ENCODE measurements around the gene RNFT1.
"Not testable (repeated sequence)": the region's sequence is repeated elsewhere in the genome, so short reads cannot be mapped to it uniquely, and the experiment has no call there.

The RNFT1 gene

GRCh38 chr17:59964482-59965328 is at the start of gene RNFT1:
Gene RNFT1 (minus strand): TSS chr17:59964740. CDS start chr17:59964663, 77 bp downstream.
- DNase-seq (ENCODE audit: low read depth in 1 of 2, low spot score in 1 of 2): peak; percentile 82 to 84

- not testable (repeated sequence) for DNase-seq (ENCODE audit: low read depth in 1 of 2, low spot score in 1 of 2)
Measured at GRCh38 chr17:60009326-60009725, 44.8 kb upstream of the RNFT1 start.

DNA sequence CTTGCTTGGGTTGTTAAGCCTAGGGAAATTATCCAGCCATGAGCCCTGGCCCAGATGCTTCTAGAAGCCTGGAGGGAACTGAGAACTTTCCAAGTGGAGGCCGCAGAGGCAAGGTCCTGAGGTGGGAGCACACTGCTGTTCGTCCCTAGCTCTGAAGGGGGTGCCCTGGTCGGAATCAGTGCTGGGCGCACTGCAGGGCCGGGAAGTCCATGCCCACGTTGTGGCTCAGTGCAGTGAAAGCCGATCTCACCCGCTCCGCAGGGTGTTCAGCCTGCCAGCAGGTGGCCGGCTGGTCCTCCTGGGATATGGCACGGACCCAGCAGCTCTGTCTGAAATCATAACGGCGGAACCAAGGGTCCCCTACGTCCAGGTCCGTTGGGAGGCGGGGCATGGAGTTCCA is 43.8 kb upstream of the RNFT1 start:
- DNase-seq (ENCODE audit: low read depth in 1 of 2, low spot score in 1 of 2): not testable (repeated sequence)

- no peak for DNase-seq (ENCODE audit: low read depth in 1 of 2, low spot score in 1 of 2)
Measured at GRCh38 chr17:60006160-60006559, 41.6 kb upstream of the RNFT1 start.

- not testable (repeated sequence) for DNase-seq (ENCODE audit: low read depth in 1 of 2, low spot score in 1 of 2)
Measured at GRCh38 chr17:60004561-60004960, 40.0 kb upstream of the RNFT1 start.

GRCh38 chr17:60002405-60002804 is 37.9 kb upstream of the RNFT1 start:
- DNase-seq (ENCODE audit: low read depth in 1 of 2, low spot score in 1 of 2): not testable (repeated sequence)

GRCh38 chr17:59996608-59997007 is 32.1 kb upstream of the RNFT1 start:
- not testable (repeated sequence) for DNase-seq (ENCODE audit: low read depth in 1 of 2, low spot score in 1 of 2)

DNA sequence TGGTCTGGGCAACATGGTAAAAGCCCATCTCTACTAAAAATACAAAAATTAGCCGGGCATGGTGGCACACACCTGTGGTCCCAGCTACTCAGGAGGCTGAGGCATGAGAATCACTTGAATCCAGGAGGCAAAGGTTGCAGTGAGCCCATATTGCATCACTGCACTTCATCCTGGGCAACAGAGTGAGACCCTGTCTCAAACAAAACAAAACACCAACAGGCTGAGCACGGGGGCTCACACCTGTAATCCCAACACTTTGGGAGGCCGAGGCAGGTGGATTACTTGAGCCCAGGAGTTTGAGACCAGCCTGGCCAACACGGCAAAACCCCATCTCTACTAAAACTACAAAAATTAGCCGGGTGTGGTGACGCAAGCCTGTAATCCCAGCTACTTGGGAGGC is 10.6 kb upstream of the RNFT1 start:
- not testable (repeated sequence) for DNase-seq (ENCODE audit: low read depth in 1 of 2, low spot score in 1 of 2)

DNA sequence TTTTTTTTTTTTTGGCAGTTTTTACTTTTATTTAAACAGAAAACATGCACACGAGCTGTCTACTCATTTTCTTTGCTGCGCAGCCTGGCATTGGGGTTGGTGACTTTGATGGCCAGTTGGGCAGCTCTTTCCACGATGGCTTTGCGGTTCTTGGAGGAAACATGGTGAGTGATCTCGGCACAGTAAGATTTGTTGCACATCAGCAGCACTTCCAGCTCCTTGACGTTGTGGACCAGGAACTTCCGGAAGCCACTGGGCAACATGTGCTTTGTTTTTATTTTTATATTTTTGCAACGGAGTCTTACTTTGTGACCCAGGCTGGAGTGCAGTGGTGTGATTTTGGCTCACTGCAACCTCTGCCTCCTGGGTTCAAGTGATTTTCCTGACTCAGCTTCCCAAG is 8.9 kb upstream of the RNFT1 start:
- not testable (repeated sequence) for DNase-seq (ENCODE audit: low read depth in 1 of 2, low spot score in 1 of 2)

DNA sequence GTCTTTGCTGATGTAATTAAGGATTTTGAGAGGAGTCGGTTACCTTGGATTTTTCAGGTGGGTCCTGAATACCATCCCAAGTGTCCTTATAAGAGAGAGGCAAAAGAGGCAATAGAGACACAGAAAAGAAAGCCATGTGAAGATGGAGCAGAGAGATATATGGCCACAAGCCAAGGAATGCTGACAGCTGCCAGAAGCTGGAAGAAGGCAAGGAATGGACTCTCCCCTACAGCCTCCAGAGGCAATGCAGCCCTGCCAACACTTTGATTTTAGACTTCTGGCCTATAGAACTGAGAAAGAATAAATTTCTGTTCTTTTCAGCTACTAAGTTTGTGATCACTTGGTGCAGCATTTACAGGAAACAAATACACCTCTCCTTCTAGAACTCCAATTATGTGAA is 8.2 kb upstream of the RNFT1 start:
- no peak for DNase-seq (ENCODE audit: low read depth in 1 of 2, low spot score in 1 of 2)

DNA sequence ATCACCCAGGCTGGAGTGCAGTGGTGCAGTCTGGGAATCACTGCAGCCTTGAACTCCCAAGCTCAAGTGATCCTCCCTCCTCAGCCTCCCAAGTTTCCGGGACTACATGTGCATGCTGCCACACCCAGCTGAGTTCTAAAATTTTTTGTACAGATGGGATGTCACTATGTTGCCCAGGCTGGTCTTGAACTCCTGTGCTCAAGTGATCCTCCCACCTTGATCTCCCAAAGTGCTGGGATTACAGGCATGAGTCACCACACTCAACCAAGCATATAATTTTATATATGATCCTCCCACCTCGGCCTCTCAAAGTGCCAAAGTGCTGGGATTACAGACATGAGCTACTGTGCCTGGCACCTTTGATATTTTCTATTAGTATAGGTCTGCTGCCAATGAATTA is 7.2 kb upstream of the RNFT1 start:
- DNase-seq (ENCODE audit: low read depth in 1 of 2, low spot score in 1 of 2): not testable (repeated sequence)

GRCh38 chr17:59963738-59964481 is 630 bp downstream of the RNFT1 start:
- peak; percentile 15 to 38 for DNase-seq (ENCODE audit: low read depth in 1 of 2, low spot score in 1 of 2)

- no peak for DNase-seq (ENCODE audit: low read depth in 1 of 2, low spot score in 1 of 2)
Measured at GRCh38 chr17:59962739-59963318, 1.7 kb downstream of the RNFT1 start.

DNA sequence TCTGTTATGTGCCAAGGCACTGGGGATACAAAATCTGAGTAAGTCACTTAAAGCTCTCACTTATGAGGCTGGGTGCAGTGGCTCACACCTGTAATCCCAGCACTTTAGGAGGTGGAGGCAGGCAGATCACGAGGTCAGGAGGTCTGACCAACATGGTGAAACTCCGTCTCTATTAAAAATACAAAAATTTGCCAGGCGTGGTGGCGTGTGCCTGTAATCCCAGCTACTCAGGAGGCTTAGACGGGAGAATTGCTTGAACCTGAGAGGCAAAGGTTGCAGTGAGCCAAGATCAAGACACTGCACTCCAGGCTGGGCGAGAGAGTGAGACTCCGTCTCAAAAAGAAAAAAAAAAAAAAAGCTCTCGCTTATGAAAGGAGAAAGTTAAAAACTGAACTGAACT is 5.0 kb downstream of the RNFT1 start:
- not testable (repeated sequence) for DNase-seq (ENCODE audit: low read depth in 1 of 2, low spot score in 1 of 2)

- no peak for DNase-seq (ENCODE audit: low read depth in 1 of 2, low spot score in 1 of 2)
Measured at GRCh38 chr17:59954856-59955255, 9.7 kb downstream of the RNFT1 start.

- DNase-seq (ENCODE audit: low read depth in 1 of 2, low spot score in 1 of 2): no peak
Measured at GRCh38 chr17:59950049-59950448, 14.5 kb downstream of the RNFT1 start.

GRCh38 chr17:59947310-59947709 is 17.2 kb downstream of the RNFT1 start:
- DNase-seq (ENCODE audit: low read depth in 1 of 2, low spot score in 1 of 2): not testable (repeated sequence)

DNA sequence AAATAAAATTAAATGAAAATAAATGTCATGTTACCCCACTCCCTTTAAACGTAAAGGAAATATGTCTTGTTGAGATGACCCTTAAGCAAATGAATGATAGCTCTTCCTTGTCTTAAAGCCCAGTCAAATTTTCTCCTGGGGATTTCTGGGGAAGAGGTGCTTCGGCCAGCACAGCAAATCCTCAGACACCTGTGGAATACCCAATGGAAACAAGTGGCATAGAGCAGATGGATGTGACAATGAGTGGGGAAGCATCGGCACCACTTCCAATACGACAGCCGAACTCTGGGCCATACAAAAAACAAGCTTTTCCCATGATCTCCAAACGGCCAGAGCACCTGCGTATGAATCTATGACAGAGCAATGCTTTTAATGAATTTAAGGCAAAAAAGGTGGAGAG is 18.1 kb downstream of the RNFT1 start:
- not testable (repeated sequence) for DNase-seq (ENCODE audit: low read depth in 1 of 2, low spot score in 1 of 2)

- no peak for DNase-seq (ENCODE audit: low read depth in 1 of 2, low spot score in 1 of 2)
Measured at GRCh38 chr17:59941131-59941530, 23.4 kb downstream of the RNFT1 start.

- peak in 1 of 2 donors; percentile 54 for DNase-seq (ENCODE audit: low read depth in 1 of 2, low spot score in 1 of 2)
Measured at GRCh38 chr17:59940697-59941096, 23.8 kb downstream of the RNFT1 start.

GRCh38 chr17:59933317-59933716 is 31.2 kb downstream of the RNFT1 start:
- DNase-seq (ENCODE audit: low read depth in 1 of 2, low spot score in 1 of 2): not testable (repeated sequence)

DNA sequence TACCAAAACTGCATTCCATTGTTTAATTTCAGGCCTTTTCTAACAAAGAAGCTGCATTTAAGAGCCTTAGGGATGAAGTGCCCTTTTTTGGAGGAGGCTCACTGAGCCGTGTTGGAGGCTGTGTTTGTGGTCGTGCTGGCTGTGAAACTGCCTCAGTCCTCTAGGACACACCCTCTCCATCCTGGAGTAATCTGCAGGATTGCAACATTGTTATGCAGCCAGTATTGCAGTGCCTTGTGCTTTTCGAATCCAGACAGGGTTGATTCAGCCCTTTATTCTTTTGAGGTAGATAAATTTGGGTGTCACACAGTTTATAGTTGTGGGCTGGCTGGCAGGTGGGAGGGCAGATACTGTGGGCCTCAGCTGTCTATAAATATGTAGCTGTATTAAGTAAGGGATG is 33.8 kb downstream of the RNFT1 start:
- not testable (repeated sequence) for DNase-seq (ENCODE audit: low read depth in 1 of 2, low spot score in 1 of 2)

All from activated CD4-positive, alpha-beta T cell treated with anti-CD3 and anti-CD28 coated beads, Interleukin-2, amount 50 U/mL, for 24 hours (primary cell).